DOHH2 (cell line): Measurements from ENCODE around the gene SULF2.

Experiments used
- CTCF ChIP-seq: fragments of 200-600 bp; sonication (generic); IDR thresholded peaks from one replicate; pipeline ENCODE4 v1.5.1; 2014; ENCODE audit warnings: antibody characterized with exemption, mild to moderate bottlenecking, low read depth, low read length; ENCODE audit not compliant: poor library complexity, severe bottlenecking
- EZH2phosphoT487 ChIP-seq: fragments of 200-600 bp; sonication (generic); IDR thresholded peaks from 2 replicates; pipeline ENCODE4 v1.6.1; 2017; ENCODE audit warnings: borderline replicate concordance, mild to moderate bottlenecking, antibody characterized with exemption, low read length, moderate library complexity, mixed read lengths

GRCh38 chr20:47656318-47656717 lies 129.0 kb downstream of the SULF2 start:
- no peak for TF ChIP-seq CTCF
- no peak for TF ChIP-seq EZH2phosphoT487
